ENCODE measurements around the gene IMPG1.

IMPG1 gene

GRCh38 chr6:75884822-75885221 lies 187.6 kb downstream of the IMPG1 start:
- no peak for DNase-seq

- DNase-seq: no peak
Measured at GRCh38 chr6:75882734-75883133, 189.7 kb downstream of the IMPG1 start.

DNA sequence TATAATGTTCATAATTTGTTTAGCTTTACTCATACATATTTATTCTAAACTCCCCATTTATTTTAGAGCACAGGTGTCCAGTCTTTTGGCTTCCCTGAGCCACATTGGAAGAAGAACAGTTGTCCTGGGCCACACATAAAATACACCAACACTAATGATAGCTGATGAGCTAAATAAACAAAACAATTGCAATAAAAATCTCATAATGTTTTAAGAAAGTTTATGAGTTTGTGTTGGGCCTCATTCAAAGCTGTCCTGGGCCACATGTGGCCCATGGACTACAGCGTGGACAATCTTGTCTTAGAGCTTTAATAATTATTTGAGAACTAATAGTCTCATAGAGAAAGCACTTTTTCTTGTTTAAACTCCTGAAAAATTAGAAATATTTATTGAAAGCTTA lies 192.2 kb downstream of the IMPG1 start:
- no peak for DNase-seq

DNA sequence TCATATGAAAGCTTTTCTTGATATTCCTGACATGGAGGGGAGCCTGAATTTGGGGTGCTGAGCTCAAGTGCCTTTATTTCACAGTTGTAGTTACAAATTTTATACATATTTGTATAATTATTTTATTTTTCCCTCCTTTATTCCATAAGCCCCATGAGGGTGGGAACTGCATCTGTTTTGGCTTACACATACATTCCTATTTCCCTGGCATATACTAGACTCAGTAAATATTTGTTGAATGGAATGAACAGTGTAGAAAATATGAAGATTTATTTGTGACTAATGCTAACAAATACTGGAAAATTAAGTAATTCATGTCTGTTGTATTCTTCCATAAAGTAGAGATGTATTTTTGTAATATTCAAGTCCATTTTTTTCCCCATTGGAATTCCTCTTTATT lies 196.3 kb downstream of the IMPG1 start:
- no peak for DNase-seq

DNA sequence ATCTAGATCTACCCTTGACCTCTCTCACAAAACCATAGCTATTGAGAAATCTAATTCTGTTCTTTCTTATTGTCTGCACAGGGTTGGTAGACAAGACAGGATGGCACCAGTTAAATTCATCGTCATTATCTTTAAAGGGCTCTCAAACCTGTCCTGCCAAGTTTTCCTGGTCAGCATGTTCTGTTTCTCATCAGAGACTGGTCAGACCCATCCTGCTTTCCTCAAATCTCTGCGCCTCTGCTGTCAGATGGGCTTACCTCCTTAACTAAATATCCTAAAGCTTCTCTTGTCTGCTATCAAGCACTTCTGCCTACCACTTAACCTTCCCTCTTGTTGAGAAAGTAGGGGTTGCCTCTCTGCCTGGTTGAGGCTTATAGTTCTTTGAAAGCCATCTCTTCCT lies 198.2 kb downstream of the IMPG1 start:
- no peak for DNase-seq
